A549 (cell line): ENCODE measurements around the gene ARHGEF4. TPM values are rescaled to one million over a fixed set of nuclear protein-coding genes. Genes with fewer than 3 reads are reported as not detected.

Experiments used
- ATAC-seq, 2 experiments: fragments of 200-7000 bp in 1 of 2; fragments of >200 bp in 1 of 2; cut with Nextera tagmentation in 1 of 2; cut with Tn5 transposase in 1 of 2; 3 replicates each; pipeline versions ENCODE4 v1.8.0 to v1.9.1; 2018 to 2020; ENCODE audit warnings: mild to moderate bottlenecking in 1 of 2, moderate library complexity in 1 of 2
- CTCF ChIA-PET: fragments of 300-600 bp; sonication (Branson Sonifier 250); formaldehyde crosslinking; extraction: SDS; loops from one replicate; lab custom pipeline; 2021; ENCODE audit warnings: antibody characterized with exemption, inconsistent platforms; lab: Yijun Ruan, JAX
- POLR2A ChIA-PET: fragments of 350-600 bp; formaldehyde crosslinking; extraction: SDS; loops from one replicate; lab custom pipeline; 2021; ENCODE audit warnings: antibody characterized with exemption, inconsistent platforms; lab: Yijun Ruan, JAX
- DNase-seq, 2 experiments: peaks; one replicate each; pipeline versions ENCODE4 v3.0.0 to v3.0.0-alpha.2; 2011 to 2016; ENCODE audit warnings: low read depth in 1 of 2, low spot score in 1 of 2
- FAIRE-seq: peaks from 2 replicates; lab custom pipeline; 2011; peaks lifted over from hg19 to GRCh38; lab: Jason Lieb, UNC
- H3K27ac ChIP-seq, 2 experiments: fragments of >200 bp; sonication (Bioruptor Twin); formaldehyde crosslinking; 3 replicates each; pipeline ENCODE4 v1.5.1; 2016 to 2017
- H3K4me1 ChIP-seq: fragments of >200 bp; sonication (Bioruptor Twin); formaldehyde crosslinking; 3 replicates; pipeline ENCODE4 v1.6.1; 2016
- H3K4me2 ChIP-seq: fragments of >200 bp; sonication (Bioruptor Twin); formaldehyde crosslinking; 3 replicates; pipeline ENCODE4 v1.6.1; 2016
- H3K4me3 ChIP-seq: fragments of >200 bp; sonication (Bioruptor Twin); formaldehyde crosslinking; 3 replicates; pipeline ENCODE4 v1.5.1; 2016
- H3K9me3 ChIP-seq: fragments of >200 bp; sonication (Bioruptor Twin); formaldehyde crosslinking; 3 replicates; pipeline ENCODE4 v1.6.1; 2016
- E2F6 ChIP-seq: IDR thresholded peaks from 2 replicates; pipeline ENCODE4 v1.6.1; 2012; ENCODE audit warnings: low read depth, borderline replicate concordance
- EP300 ChIP-seq, 2 experiments: fragments of >200 bp; sonication (Bioruptor Twin); formaldehyde crosslinking; IDR thresholded peaks; 2 replicates in 1 of 2; 3 replicates in 1 of 2; pipeline ENCODE4 v1.6.1; 2016 to 2017
- ESRRA ChIP-seq: fragments of 150-350 bp; IDR thresholded peaks from 2 replicates; pipeline ENCODE4 v1.6.1; 2014; ENCODE audit warnings: mild to moderate bottlenecking, low read length, borderline replicate concordance
- FOSL2 ChIP-seq, 2 experiments: fragments of 450-650 bp in 1 of 2; fragments of >200 bp in 1 of 2; sonication (Bioruptor Twin) in 1 of 2; formaldehyde crosslinking; IDR thresholded peaks; 2 replicates each; pipeline versions ENCODE4 v1.5.0 to v1.6.1; 2016 to 2020; ENCODE audit warnings: mild to moderate bottlenecking in 1 of 2, moderate library complexity in 1 of 2
- FOXS1 ChIP-seq: fragments of 250-450 bp; sonication (Bioruptor Pico); IDR thresholded peaks from 2 replicates; pipeline ENCODE4 v1.5.0; 2020; ENCODE audit warnings: mild to moderate bottlenecking, moderate library complexity
- HDAC2 ChIP-seq: fragments of 200-600 bp; sonication (generic); IDR thresholded peaks from 2 replicates; pipeline ENCODE4 v1.6.1; 2016
- HEYL ChIP-seq: fragments of 250-450 bp; sonication (Bioruptor Pico); IDR thresholded peaks from 2 replicates; pipeline ENCODE4 v1.8.0; 2021; ENCODE audit warnings: mild to moderate bottlenecking, moderate library complexity
- HOXB13 ChIP-seq: fragments of 250-450 bp; sonication (Bioruptor Pico); IDR thresholded peaks from 2 replicates; pipeline ENCODE4 v1.5.0; 2020; ENCODE audit warnings: low read depth, mild to moderate bottlenecking, moderate library complexity
- JUN ChIP-seq, 2 experiments: fragments of >200 bp; sonication (Bioruptor Twin); formaldehyde crosslinking; IDR thresholded peaks; 2 replicates in 1 of 2; 3 replicates in 1 of 2; pipeline ENCODE4 v1.6.1; 2016 to 2017
- KDM1A ChIP-seq: fragments of 200-600 bp; sonication (generic); IDR thresholded peaks from 2 replicates; pipeline ENCODE4 v1.6.1; 2016; ENCODE audit warnings: low read depth, mild to moderate bottlenecking
- KDM5A ChIP-seq: fragments of 200-600 bp; sonication (generic); IDR thresholded peaks from 2 replicates; pipeline ENCODE4 v1.6.1; 2016; ENCODE audit warnings: antibody characterized with exemption, mild to moderate bottlenecking
- MAFK ChIP-seq: fragments of 450-650 bp; IDR thresholded peaks from 2 replicates; pipeline ENCODE4 v1.6.1; 2014; ENCODE audit not compliant: partially characterized antibody
- RCOR1 ChIP-seq: fragments of 150-350 bp; IDR thresholded peaks from 2 replicates; pipeline ENCODE4 v1.6.1; 2014; ENCODE audit warnings: antibody characterized with exemption, low read length, low read depth
- WGBS: methylation state at CpG from one replicate; pipeline ENCODE4 v1.1.6; 2017; ENCODE audit errors: missing lambda C conversion rate; 5-methylcytosine and 5-hydroxymethylcytosine counted together
- polyA plus RNA-seq, 4 experiments: library from polyadenylated mRNA; depleted of rRNA in 3 of 4; stranded (reverse); fragments of >200 nt; fragmentation: RNase III in 1 of 4; extraction: RNeasy Plus Mini Kit Qiagen cat#74134 plus additional on column Dnase treatment in 1 of 4; gene quantifications; 2 replicates in 3 of 4; 3 replicates in 1 of 4; pipeline ENCODE4 v1.2.3, GENCODE V29; 2011 to 2017
- TF ChIP-seq, protein P1 (sequence below): fragments of >200 bp; sonication (Bioruptor Twin); formaldehyde crosslinking; IDR thresholded peaks from 3 replicates; pipeline ENCODE4 v1.6.1; 2016
- TF ChIP-seq, protein P2 (sequence below): fragments of 250-450 bp; sonication (Bioruptor Pico); IDR thresholded peaks from 2 replicates; pipeline ENCODE4 v1.5.0; 2021; ENCODE audit warnings: mild to moderate bottlenecking, moderate library complexity, borderline replicate concordance
- TF ChIP-seq, protein P3 (sequence below): fragments of 200-600 bp; sonication (generic); IDR thresholded peaks from 2 replicates; pipeline ENCODE4 v1.6.1; 2016; ENCODE audit warnings: antibody characterized with exemption, mild to moderate bottlenecking, moderate library complexity
- TF ChIP-seq, protein P4 (sequence below): fragments of >200 bp; sonication (Bioruptor Twin); formaldehyde crosslinking; IDR thresholded peaks from 2 replicates; pipeline ENCODE4 v1.6.1; 2016

ARHGEF4 gene
- polyA plus RNA-seq, 2 of the 4 experiments (the other 2 are of a cell fraction), result 1.00 to 2.1 TPM

DNA sequence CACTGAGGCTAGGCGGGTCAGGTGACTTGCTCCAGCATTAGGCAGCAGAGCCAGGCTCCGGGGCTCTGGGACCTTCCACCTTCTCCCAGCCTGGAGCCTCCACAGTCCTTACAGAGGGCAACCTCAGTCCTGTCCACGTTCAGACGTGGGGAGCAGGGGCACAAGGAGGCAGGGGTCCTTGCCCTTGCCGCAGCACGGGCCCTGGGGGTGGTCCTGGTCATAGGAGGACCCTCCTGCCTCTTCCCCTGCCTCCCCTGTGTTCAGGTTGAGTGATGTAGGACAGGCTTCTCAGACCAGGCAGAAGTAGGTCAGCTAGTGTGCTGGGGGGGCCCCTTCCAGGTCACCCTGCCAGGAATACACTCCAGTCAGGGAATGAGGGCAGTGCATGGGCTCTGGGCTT lies 5.4 kb upstream of the ARHGEF4 start:
- H3K4me3 ChIP-seq, result no peak overlapping the region
- no peaks in the 10 kb centered on the region for H3K9me3 ChIP-seq
- peaks cover 31% of the 10 kb centered on the region for H3K4me1 ChIP-seq
- FAIRE-seq (no peak), DNase-seq (no peak), ATAC-seq (no peak)
- 33% methylated on average over 6 of the region's 6 CpGs for WGBS
- ChIA-PET POLR2A (interaction anchor here (0.7 kb wide), 1 partner anchor 10 kb away, joined by 4 read pairs; no protein-coding TSS in a partner anchor), CTCF (interaction anchor here (2.4 kb wide), 1 partner anchor 34 kb away, joined by 10 read pairs; no protein-coding TSS in a partner anchor)
- no peak overlapping the region for H3K4me2 ChIP-seq
- H3K27ac ChIP-seq, result peak overlapping the region in 1 of 2 experiments; percentile 45; a peak in 2 of 6 replicates
- TF ChIP-seq ESRRA, result no peak
- TF ChIP-seq, protein P1, sequence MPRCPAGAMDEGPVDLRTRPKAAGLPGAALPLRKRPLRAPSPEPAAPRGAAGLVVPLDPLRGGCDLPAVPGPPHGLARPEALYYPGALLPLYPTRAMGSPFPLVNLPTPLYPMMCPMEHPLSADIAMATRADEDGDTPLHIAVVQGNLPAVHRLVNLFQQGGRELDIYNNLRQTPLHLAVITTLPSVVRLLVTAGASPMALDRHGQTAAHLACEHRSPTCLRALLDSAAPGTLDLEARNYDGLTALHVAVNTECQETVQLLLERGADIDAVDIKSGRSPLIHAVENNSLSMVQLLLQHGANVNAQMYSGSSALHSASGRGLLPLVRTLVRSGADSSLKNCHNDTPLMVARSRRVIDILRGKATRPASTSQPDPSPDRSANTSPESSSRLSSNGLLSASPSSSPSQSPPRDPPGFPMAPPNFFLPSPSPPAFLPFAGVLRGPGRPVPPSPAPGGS, result no peak
- TF ChIP-seq, protein P2, sequence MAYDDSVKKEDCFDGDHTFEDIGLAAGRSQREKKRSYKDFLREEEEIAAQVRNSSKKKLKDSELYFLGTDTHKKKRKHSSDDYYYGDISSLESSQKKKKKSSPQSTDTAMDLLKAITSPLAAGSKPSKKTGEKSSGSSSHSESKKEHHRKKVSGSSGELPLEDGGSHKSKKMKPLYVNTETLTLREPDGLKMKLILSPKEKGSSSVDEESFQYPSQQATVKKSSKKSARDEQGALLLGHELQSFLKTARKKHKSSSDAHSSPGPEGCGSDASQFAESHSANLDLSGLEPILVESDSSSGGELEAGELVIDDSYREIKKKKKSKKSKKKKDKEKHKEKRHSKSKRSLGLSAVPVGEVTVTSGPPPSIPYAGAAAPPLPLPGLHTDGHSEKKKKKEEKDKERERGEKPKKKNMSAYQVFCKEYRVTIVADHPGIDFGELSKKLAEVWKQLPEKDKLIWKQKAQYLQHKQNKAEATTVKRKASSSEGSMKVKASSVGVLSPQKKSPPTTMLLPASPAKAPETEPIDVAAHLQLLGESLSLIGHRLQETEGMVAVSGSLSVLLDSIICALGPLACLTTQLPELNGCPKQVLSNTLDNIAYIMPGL (CRISPR knock-in tag), result no peak
- TF ChIP-seq EP300 (IDR thresholded peaks at IDR 0.05), result no peak

DNA sequence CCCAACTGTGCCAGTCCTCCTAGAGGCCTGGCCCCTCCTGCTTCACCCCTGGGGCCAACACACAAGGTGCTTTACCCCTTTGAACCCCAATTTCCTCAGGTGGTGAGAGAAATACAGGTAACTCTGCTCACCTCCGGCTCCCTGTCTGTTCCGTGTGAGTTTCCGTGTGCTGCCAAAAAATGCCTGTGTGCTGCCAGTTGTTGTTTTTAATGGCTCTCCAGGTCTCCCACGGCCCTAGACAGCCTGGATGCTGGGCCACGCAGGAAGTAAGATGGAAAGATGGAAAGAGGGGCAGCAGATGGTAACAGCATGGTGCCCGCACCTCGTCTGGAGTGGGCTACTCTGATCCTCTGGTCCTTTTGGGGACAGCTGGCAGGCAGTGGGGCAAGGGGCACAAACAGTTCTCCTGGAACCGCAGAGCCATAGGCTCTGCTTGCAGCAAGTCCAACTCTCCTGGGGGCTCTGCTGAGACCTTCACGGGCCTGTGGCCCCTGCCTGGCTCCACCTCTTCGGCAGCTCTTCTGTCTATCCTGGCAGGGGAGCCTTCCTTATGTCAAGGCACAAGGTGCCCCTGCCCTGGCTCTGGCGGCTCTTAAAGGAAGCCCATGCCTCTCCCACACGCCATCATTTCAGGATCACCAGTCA lies 4.3 kb upstream of the ARHGEF4 start:
- TF ChIP-seq RCOR1 (no peak), EP300 (IDR thresholded peaks at IDR 0.05) (no peak), KDM5A (no peak), HOXB13 (CRISPR knock-in tag) (no peak), KDM1A (no peak), HDAC2 (no peak), ESRRA (no peak), FOXS1 (CRISPR knock-in tag) (no peak), JUN (IDR thresholded peaks at IDR 0.05) (no peak), HEYL (CRISPR knock-in tag) (no peak), FOSL2 (IDR thresholded peaks at IDR 0.05) (no peak), FOSL2 (CRISPR knock-in tag; IDR thresholded peaks at IDR 0.05) (no peak), E2F6 (no peak), MAFK (no peak)
- TF ChIP-seq, protein P3, sequence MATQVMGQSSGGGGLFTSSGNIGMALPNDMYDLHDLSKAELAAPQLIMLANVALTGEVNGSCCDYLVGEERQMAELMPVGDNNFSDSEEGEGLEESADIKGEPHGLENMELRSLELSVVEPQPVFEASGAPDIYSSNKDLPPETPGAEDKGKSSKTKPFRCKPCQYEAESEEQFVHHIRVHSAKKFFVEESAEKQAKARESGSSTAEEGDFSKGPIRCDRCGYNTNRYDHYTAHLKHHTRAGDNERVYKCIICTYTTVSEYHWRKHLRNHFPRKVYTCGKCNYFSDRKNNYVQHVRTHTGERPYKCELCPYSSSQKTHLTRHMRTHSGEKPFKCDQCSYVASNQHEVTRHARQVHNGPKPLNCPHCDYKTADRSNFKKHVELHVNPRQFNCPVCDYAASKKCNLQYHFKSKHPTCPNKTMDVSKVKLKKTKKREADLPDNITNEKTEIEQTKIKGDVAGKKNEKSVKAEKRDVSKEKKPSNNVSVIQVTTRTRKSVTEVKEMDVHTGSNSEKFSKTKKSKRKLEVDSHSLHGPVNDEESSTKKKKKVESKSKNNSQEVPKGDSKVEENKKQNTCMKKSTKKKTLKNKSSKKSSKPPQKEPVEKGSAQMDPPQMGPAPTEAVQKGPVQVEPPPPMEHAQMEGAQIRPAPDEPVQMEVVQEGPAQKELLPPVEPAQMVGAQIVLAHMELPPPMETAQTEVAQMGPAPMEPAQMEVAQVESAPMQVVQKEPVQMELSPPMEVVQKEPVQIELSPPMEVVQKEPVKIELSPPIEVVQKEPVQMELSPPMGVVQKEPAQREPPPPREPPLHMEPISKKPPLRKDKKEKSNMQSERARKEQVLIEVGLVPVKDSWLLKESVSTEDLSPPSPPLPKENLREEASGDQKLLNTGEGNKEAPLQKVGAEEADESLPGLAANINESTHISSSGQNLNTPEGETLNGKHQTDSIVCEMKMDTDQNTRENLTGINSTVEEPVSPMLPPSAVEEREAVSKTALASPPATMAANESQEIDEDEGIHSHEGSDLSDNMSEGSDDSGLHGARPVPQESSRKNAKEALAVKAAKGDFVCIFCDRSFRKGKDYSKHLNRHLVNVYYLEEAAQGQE, result no peak
- TF ChIP-seq, protein P2 (CRISPR knock-in tag), result no peak
- TF ChIP-seq, protein P4, sequence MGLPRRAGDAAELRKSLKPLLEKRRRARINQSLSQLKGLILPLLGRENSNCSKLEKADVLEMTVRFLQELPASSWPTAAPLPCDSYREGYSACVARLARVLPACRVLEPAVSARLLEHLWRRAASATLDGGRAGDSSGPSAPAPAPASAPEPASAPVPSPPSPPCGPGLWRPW, result no peak
- DNase-seq (no peak), ATAC-seq (no peak), FAIRE-seq (no peak)
- CTCF ChIA-PET, result interaction anchor here (1.2 to 1.5 kb wide), 2 partner anchors 37 to 41 kb away, joined by 3 to 7 read pairs; no protein-coding TSS in a partner anchor
- POLR2A ChIA-PET, result no interaction called here
- WGBS, result 78% methylated on average over 12 of the region's 12 CpGs
- Histone ChIP-seq H3K9me3 (no peaks in the 10 kb centered on the region), H3K4me2 (no peak overlapping the region), H3K4me1 (peaks cover 26% of the 10 kb centered on the region), H3K4me3 (no peak overlapping the region), H3K27ac (no peak overlapping the region)
